Suprapubic skin (tissue), 4 donors: ENCODE results near the gene MYH16. TPM values are rescaled to one million over a fixed set of nuclear protein-coding genes. Genes with fewer than 3 reads are reported as not detected.

Experiments used
- DNase-seq, 2 donors: peaks; one replicate each; pipeline ENCODE4 v3.0.0-alpha.2; 2019; ENCODE audit warnings: low spot score in 2 of 2
- H3K27ac ChIP-seq: fragments of 200-600 bp; sonication (generic); one replicate; pipeline ENCODE4 v1.5.1; 2019
- H3K27me3 ChIP-seq: fragments of 200-600 bp; sonication (generic); one replicate; pipeline ENCODE4 v1.5.1; 2019
- H3K36me3 ChIP-seq: fragments of 200-600 bp; sonication (generic); one replicate; pipeline ENCODE4 v1.5.1; 2019
- H3K4me1 ChIP-seq: fragments of 200-600 bp; sonication (generic); one replicate; pipeline ENCODE4 v1.5.1; 2019
- H3K4me3 ChIP-seq: fragments of 200-600 bp; sonication (generic); one replicate; pipeline ENCODE4 v1.5.1; 2019; ENCODE audit warnings: mild to moderate bottlenecking
- H3K9me3 ChIP-seq: fragments of 200-600 bp; sonication (generic); one replicate; pipeline ENCODE4 v1.5.1; 2019
- CTCF ChIP-seq, 2 donors: fragments of 200-600 bp in 1 of 2; fragments of 450-650 bp in 1 of 2; sonication (generic) in 1 of 2; IDR thresholded peaks; one replicate each; pipeline ENCODE4 v1.5.1; 2016 to 2019; ENCODE audit warnings: antibody characterized with exemption in 2 of 2, mild to moderate bottlenecking in 1 of 2, moderate library complexity in 1 of 2
- EP300 ChIP-seq: sonication (generic); formaldehyde crosslinking; IDR thresholded peaks from one replicate; pipeline ENCODE4 v1.6.1; 2017; ENCODE audit warnings: antibody characterized with exemption
- POLR2A ChIP-seq, 2 donors: fragments of 450-650 bp; IDR thresholded peaks; one replicate each; pipeline ENCODE4 v1.6.1; 2017; ENCODE audit warnings: antibody characterized with exemption in 2 of 2, mild to moderate bottlenecking in 2 of 2, moderate library complexity in 2 of 2
- POLR2AphosphoS5 ChIP-seq, 3 donors: sonication (generic); formaldehyde crosslinking; IDR thresholded peaks; one replicate each; pipeline ENCODE4 v1.6.1; 2017; ENCODE audit warnings: antibody characterized with exemption in 3 of 3
- WGBS: methylation state at CpG from one replicate; pipeline ENCODE4 v1.1.5; 2018; 5-methylcytosine and 5-hydroxymethylcytosine counted together
- total RNA-seq, 4 donors: library from RNA; depleted of rRNA; stranded (reverse); fragments of >200 nt; gene quantifications; one replicate each; pipeline ENCODE4 v1.1.0, GENCODE V29; 2016

Gene MYH16
- total RNA-seq, 4 donors from 2014 or later, result not detected

GRCh38 chr7:99359465-99360154, 87.0 kb downstream of the MYH16 start:
- H3K4me3 ChIP-seq, result no peak overlapping the region
- H3K27ac ChIP-seq, result no peak overlapping the region
- H3K9me3 ChIP-seq, result no peaks in the 10 kb centered on the region
- TF ChIP-seq POLR2AphosphoS5 (IDR thresholded peaks at IDR 0.05) (no peak), POLR2A (IDR thresholded peaks at IDR 0.05) (no peak), EP300 (no peak), CTCF (IDR thresholded peaks at IDR 0.05) (no peak)
- no peaks in the 10 kb centered on the region for H3K27me3 ChIP-seq
- peaks cover 95% of the 10 kb centered on the region for H3K36me3 ChIP-seq
- no peaks in the 10 kb centered on the region for H3K4me1 ChIP-seq
- DNase-seq, result no peak
- WGBS, result 81% methylated on average over 19 of the region's 22 CpGs

Other genes starting within 250 kb of the MYH16 start
- 10 to 100 TPM; 26.9 to 74.9 (median 30.2) TPM for gene SMURF1, start 128.7 kb upstream of the MYH16 start, total RNA-seq
- gene KPNA7, start 64.7 kb upstream of the MYH16 start, total RNA-seq, result not detected
- gene ARPC1A, start 53.1 kb downstream of the MYH16 start, total RNA-seq, result 100 to 1,000 TPM in 3 of 4 donors, 10 to 100 TPM in 1; 98.1 to 169 (median 140) TPM
- gene ARPC1B, start 101.9 kb downstream of the MYH16 start, total RNA-seq, result 10 to 100 TPM; 48.9 to 66.9 (median 64.2) TPM
- gene PDAP1, start 135.8 kb downstream of the MYH16 start, total RNA-seq, result 10 to 100 TPM; 47.2 to 68.5 (median 48.3) TPM
- 10 to 100 TPM; 50.3 to 71.4 (median 60.3) TPM for gene BUD31, start 136.1 kb downstream of the MYH16 start, total RNA-seq
- gene PTCD1, start 166.0 kb downstream of the MYH16 start, total RNA-seq, result 10 to 100 TPM in 2 of 4 donors, 1 to 10 TPM in 2; 7.7 to 14.8 (median 10.7) TPM
- 10 to 100 TPM; 35.0 to 59.9 (median 41.7) TPM for gene CPSF4, start 166.1 kb downstream of the MYH16 start, total RNA-seq
- gene ATP5MF, start 193.3 kb downstream of the MYH16 start, total RNA-seq, result 100 to 1,000 TPM; 463 to 798 (median 745) TPM
- 10 to 100 TPM in 1 of 4 donors, 1 to 10 TPM in 3; 4.4 to 16.3 (median 5.3) TPM for gene ZNF789, start 200.1 kb downstream of the MYH16 start, total RNA-seq
- 10 to 100 TPM; 39.4 to 63.2 (median 53.9) TPM for gene ZNF394, start 227.4 kb downstream of the MYH16 start, total RNA-seq
- gene ZKSCAN5, start 231.8 kb downstream of the MYH16 start, total RNA-seq, result 1 to 10 TPM; 5.7 to 8.5 (median 7.4) TPM